ENCODE measurements around the gene ZNF420. TPM values are rescaled to one million over a fixed set of nuclear protein-coding genes. Genes with fewer than 3 reads are reported as not detected.
A peak's percentile ranks its signal among the peaks of the same experiment; 100 is the strongest.
"Not testable (repeated sequence)": the region's sequence is repeated elsewhere in the genome, so short reads cannot be mapped to it uniquely, and the experiment has no call there.

Gene ZNF420
- total RNA-seq, result 1.7 and 6.1 TPM in 2 replicates

- H3K4me3 ChIP-seq (ENCODE audit: low read depth, low read length), result peak within 1 kb of the TSS; percentile 91
- DNase-seq (ENCODE audit: low read depth), result peak; percentile 72
- TF ChIP-seq CTCF (conservative IDR thresholded peaks at IDR 0.05; ENCODE audit: low read depth, low read length), result no peak
These were observed at the start of gene ZNF420 for GRCh38 chr19:37077934-37078716. TSS of gene ZNF420 (plus strand) at chr19:37078433. CDS start at chr19:37089119, 10,686 bp downstream.

GRCh38 chr19:37045140-37045539 is 33.1 kb upstream of the ZNF420 start:
- no peak for DNase-seq (ENCODE audit: low read depth)
- no peak for TF ChIP-seq CTCF (conservative IDR thresholded peaks at IDR 0.05; ENCODE audit: low read depth, low read length)

GRCh38 chr19:37055330-37055729 is 22.9 kb upstream of the ZNF420 start:
- DNase-seq (ENCODE audit: low read depth), result no peak
- no peak overlapping the region for H3K4me3 ChIP-seq (ENCODE audit: low read depth, low read length)
- TF ChIP-seq CTCF (conservative IDR thresholded peaks at IDR 0.05; ENCODE audit: low read depth, low read length), result no peak

More at GRCh38 chr19:37045140-37045539, 33.1 kb upstream of the ZNF420 start:
- no peak overlapping the region for H3K4me3 ChIP-seq (ENCODE audit: low read depth, low read length)

- DNase-seq (ENCODE audit: low read depth), result no peak
- H3K4me3 ChIP-seq (ENCODE audit: low read depth, low read length), result no peak overlapping the region
- TF ChIP-seq CTCF (conservative IDR thresholded peaks at IDR 0.05; ENCODE audit: low read depth, low read length), result no peak
These were observed 21.5 kb upstream of the ZNF420 start for GRCh38 chr19:37056776-37057175.

GRCh38 chr19:37059142-37059541 is 19.1 kb upstream of the ZNF420 start:
- no peak for TF ChIP-seq CTCF (conservative IDR thresholded peaks at IDR 0.05; ENCODE audit: low read depth, low read length)
- H3K4me3 ChIP-seq (ENCODE audit: low read depth, low read length), result no peak overlapping the region
- DNase-seq (ENCODE audit: low read depth), result no peak

- not testable (repeated sequence) for H3K4me3 ChIP-seq (ENCODE audit: low read depth, low read length); DNase-seq (ENCODE audit: low read depth)
These were observed 13.3 kb upstream of the ZNF420 start for GRCh38 chr19:37064886-37065285.

- no peak overlapping the region for H3K4me3 ChIP-seq (ENCODE audit: low read depth, low read length)
- TF ChIP-seq CTCF (conservative IDR thresholded peaks at IDR 0.05; ENCODE audit: low read depth, low read length), result no peak
- DNase-seq (ENCODE audit: low read depth), result no peak
These were observed 4.1 kb upstream of the ZNF420 start for GRCh38 chr19:37074111-37074510.

Measured in epithelial cell of proximal tubule (primary cell).